HuH-7 (cell line): ENCODE data around the gene SLC11A2.

Experiments
- DNase-seq: peaks from one replicate; pipeline ENCODE4 v3.0.0; 2011; ENCODE audit warnings: low spot score

Gene SLC11A2

GRCh38 chr12:51025836-51026638 is at the start of gene SLC11A2:
TSS of gene SLC11A2 (minus strand) at chr12:51026384. CDS start at chr12:51010728, 15,656 bp downstream.
- peak; percentile 96 for DNase-seq

GRCh38 chr12:51075390-51075789 is 49.2 kb upstream of the SLC11A2 start:
- DNase-seq, result no peak

- DNase-seq, result no peak
Measured at GRCh38 chr12:51071663-51072062, 45.5 kb upstream of the SLC11A2 start.

GRCh38 chr12:51070004-51070403 is 43.8 kb upstream of the SLC11A2 start:
- peak; percentile 68 for DNase-seq

GRCh38 chr12:51067771-51068170 is 41.6 kb upstream of the SLC11A2 start:
- DNase-seq, result no peak

- DNase-seq, result no peak
Measured at GRCh38 chr12:51067229-51067628, 41.0 kb upstream of the SLC11A2 start.

- no peak for DNase-seq
Measured at GRCh38 chr12:51065530-51065929, 39.3 kb upstream of the SLC11A2 start.

- no peak for DNase-seq
Measured at GRCh38 chr12:51062631-51063397, 36.6 kb upstream of the SLC11A2 start.

- no peak for DNase-seq
Measured at GRCh38 chr12:51059086-51059485, 32.9 kb upstream of the SLC11A2 start.

GRCh38 chr12:51056242-51056641 is 30.1 kb upstream of the SLC11A2 start:
- no peak for DNase-seq

- no peak for DNase-seq
Measured at GRCh38 chr12:51055060-51055459, 28.9 kb upstream of the SLC11A2 start.

GRCh38 chr12:51051787-51052186 is 25.6 kb upstream of the SLC11A2 start:
- no peak for DNase-seq

GRCh38 chr12:51049525-51049924 is 23.3 kb upstream of the SLC11A2 start:
- DNase-seq, result no peak

GRCh38 chr12:51048661-51049251 is 22.6 kb upstream of the SLC11A2 start:
- DNase-seq, result no peak

- DNase-seq, result peak; percentile 87
Measured at GRCh38 chr12:51047655-51048540, 21.7 kb upstream of the SLC11A2 start, which contains the start of gene LETMD1. TSS of gene LETMD1 (plus strand) at chr12:51048327. CDS start at chr12:51048357, 30 bp downstream.

GRCh38 chr12:51036279-51036678 is 10.1 kb upstream of the SLC11A2 start:
- no peak for DNase-seq

- no peak for DNase-seq
Measured at GRCh38 chr12:51033457-51034089, 7.4 kb upstream of the SLC11A2 start.

GRCh38 chr12:51033048-51033447 is 6.9 kb upstream of the SLC11A2 start:
- no peak for DNase-seq

GRCh38 chr12:51028813-51029150 is 2.6 kb upstream of the SLC11A2 start:
- DNase-seq, result no peak

- DNase-seq, result peak; percentile 41
Measured at GRCh38 chr12:51028126-51028812, 2.1 kb upstream of the SLC11A2 start.

- DNase-seq, result no peak
Measured at GRCh38 chr12:51027342-51027835, 1.2 kb upstream of the SLC11A2 start.
